SHP77 treated with DMSO at 0.1 percent for 48 hours (cell line): ENCODE results near the gene TRMO.

Experiments
- DNase-seq: peaks from one replicate; lab custom pipeline; 2025; lab: John Stamatoyannopoulos, UW

Gene TRMO

DNA sequence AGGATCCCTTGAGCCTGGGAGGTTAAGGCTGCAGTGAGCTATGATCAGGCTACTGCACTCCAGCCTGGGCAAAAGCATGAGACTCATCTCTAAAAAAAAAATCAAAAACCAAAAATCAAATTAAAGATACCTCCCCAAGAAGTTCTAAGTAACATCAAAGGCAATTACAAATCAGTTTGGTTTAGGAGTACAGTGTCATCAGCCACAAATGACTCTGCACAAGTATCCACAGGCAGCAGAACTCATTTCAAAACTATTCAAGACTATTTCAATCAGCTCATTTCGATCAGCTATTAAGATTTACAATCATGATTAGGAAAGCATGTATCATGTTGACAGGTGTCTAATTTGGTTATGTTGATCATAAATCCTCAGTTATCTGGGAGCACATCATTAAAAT lies 19.1 kb downstream of the TRMO start:
- DNase-seq: no peak

DNA sequence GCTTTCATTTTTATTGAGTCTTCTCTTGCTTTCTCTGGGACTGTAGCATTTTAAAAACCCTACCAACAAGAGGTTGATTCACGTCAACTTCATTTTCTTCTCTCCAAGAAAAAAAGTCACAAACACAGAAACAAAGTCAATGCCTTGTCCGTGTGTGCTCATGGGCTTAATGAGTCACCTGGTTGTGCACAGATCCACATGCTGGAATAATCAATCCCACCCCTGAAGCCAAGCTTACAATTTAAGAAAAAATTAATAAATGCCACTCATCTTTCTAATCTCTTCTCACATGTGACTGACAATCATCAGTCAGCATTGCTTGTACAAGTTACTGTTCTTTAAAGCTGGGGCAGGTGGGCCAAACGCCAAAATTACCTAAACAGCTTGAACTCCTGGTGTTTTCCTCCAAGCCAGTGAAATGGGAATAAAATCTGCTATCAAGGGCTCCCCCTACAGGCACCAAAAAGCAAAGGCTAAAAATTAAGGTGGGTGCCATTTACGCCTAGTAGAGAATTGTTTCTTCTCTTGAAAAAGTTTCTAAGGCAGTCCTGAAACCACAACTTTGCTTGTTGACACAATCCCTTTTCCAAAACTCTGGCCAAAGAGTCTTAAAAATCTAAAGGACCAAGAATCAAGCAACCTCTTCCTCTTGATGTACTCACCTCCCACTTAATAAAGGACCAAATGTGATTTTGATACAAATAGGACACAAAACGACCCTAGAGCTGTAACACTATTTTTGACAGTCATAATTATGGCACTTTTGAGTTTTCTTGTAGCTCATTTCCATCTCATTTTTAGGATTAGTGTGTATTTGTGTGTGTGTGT lies 21.3 kb downstream of the TRMO start:
- peak; percentile 13 for DNase-seq

- no peak for DNase-seq
Observed at GRCh38 chr9:97900103-97900737, 22.1 kb downstream of the TRMO start.

DNA sequence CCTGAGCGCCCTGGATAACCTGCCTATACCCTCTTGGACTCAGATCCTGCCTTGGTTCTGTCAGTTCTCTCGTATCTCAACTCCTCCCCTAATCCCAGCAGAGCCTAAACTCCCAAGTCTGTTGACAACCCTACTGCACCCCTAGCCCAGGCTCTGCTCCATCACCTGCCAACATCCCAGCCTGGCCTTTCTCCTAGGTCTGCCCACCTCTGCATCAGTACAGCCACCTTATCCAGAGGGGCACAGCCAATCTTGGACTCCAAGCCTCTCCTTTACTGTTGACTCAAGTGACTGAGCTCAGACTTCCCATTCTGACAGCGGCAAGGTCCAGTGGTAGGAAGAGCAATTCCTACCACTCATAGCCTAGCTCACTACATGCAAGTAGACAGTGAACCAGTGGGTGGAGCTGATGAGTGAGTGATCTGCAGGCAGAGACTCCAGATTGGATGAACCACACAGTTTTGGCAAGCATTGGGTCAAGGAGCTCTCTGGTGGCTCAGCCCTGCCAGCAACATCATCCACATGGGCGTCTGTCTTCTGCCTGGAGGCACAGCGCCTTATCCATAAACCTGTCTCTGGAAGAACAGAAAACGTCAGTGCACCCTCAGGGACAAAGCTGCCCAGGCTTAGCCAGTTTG lies 26.5 kb downstream of the TRMO start:
- DNase-seq: no peak

DNA sequence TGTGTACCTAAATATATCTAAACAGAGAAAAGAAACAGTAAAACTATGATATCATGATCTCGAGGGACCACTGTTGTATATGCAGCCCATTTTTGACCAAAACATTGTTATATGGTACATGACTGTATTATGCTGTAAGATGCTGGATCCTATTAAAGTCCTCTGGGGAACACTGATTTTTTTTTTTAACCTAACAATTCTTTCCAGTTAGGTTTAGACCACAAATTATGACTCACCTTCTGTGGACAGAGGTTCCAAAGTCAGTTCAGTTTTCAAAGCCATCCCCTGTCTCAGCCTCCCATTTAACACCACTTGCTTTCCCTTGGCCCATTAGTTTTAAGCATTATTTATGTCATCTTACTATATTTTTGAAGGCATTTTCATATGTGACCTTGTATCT lies 27.1 kb downstream of the TRMO start:
- no peak for DNase-seq

DNA sequence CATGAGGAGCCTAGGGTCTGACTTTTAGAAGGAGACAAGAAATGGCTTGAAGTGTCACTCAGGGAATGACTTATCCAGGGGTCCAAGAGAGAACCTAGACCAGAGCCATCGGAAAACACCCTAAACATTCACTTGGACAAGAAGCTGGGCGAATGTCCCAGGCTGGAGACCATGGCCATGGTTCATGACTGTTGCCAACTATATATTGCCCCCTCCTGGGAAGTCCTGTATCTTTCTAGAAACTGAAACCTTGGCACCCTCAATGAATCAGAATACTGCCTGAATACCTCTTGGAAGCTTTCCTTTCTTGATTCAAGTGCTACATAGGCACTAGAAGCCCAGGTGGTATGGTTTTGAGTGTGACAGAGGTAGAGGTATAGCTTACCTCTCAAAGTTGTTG lies 29.9 kb downstream of the TRMO start:
- no peak for DNase-seq

DNA sequence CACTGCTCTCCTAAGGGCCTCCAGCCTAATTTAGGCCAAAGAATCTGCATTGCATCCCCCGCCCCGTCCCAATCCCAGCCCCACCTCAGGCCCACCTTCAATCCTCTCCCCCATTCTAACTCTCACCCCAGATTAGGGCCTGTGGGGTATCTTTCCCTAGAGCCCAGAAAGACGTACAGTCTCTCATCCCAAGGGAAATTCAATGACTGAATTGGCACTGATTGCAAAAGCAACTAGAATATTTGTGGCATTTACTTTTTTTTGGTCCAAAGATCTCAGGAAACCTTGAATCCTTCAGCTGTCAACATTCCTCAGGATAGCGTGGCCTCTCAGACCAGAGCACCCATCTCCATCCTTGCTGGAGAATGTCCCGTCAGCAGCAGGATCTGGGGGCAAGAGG lies 30.6 kb downstream of the TRMO start:
- no peak for DNase-seq

DNA sequence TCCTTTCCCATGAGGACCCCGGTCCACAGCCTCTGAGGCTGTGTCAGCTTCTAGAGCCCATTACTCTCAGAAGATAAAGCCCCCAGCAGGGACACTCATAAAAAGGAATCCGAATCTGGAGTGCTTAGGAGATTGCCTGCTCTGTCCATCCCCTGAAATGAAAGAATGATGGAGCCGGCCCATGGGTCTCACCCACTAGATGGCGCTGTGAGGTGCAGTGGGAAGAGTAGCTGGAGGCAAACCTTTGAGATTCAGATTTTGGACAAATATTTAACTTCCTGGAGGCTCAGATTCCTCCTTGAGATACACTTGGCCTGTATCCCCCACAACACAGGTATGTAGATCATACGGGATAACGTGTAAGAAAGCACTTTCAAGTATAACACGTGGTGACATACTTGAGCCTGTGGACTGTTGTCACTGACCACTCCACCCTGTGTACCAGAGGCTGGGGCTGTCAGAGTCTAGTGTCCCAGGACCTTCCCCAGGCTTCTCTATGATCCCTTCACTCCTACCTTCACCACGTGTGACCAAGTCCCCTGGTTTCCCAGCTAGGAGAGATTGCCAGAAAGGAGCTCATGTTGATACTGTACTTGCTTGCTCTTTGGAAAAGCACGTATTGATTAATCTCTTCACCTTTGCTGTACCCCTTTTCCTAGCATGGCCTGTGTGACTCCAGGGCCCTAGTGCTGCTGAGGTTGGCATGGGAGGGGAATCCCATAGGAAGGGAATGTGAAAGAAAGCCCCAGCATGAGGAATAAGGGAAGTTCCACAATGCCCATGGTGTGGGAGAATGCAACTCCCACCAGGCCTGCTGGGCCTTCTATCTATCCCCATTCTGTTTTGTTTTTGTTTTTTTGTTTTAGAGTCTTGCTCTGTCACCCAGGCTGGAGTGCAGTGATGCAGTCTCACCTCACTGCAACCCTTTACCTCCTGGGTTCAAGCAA lies 32.1 kb downstream of the TRMO start:
- DNase-seq: no peak

DNA sequence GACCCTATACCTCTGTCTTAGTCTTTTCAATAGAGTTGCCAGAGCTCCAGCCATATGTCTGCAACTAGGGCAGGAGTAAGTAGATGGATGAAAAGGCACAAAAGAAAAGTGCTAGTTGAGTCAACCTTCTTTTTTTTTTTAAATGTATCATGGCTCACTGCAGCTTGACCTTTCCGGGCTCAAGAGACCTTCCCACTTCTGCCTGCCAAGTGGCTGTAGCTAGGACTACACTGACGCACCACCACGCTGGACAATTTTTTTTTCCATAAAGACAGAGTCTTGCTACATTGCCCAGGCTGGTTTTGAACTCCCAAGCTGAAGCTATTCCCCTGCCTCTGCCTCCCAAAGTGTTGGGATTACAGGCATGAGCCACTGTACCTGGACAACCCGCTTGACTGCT lies 42.0 kb downstream of the TRMO start:
- no peak for DNase-seq

DNA sequence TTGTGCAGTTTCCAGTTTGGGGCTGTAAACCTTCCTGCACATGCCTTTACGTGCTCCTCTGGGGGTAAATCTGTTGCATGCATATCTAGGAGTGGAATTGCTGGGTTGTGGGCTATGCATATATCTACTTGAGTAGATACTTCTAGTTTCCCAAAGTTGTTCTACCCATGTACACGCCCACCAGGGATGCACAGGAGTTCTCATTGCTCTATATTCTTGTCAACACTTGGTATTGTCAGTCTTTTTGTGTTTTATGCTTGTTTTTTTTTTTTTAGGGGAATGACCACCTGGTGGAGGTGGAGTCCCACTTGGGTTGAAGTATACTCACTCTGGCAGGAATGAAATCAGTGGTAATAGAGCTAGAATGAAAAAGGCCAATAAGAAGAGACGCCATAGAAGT lies 46.2 kb downstream of the TRMO start:
- DNase-seq: no peak

- no peak for DNase-seq
Observed at GRCh38 chr9:97875111-97875510, 47.2 kb downstream of the TRMO start.

DNA sequence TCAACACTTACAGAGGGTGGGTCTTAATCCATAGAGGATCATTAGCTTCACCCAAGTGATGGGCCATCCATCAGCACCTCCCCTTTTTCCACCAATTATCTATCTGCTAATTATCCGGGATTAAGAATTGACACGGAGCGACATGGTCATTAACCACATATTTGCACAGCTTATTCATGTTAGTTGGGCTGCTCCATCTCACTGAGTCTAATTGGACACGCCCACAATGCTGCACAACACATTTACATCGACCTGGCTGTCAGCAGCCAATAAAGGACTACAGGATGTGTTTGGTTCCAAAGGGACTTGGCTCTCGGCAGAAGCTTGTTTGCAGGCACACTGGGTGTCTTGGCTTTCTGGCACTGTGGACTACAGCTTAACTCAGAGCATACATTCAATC lies 47.7 kb downstream of the TRMO start:
- no peak for DNase-seq

DNA sequence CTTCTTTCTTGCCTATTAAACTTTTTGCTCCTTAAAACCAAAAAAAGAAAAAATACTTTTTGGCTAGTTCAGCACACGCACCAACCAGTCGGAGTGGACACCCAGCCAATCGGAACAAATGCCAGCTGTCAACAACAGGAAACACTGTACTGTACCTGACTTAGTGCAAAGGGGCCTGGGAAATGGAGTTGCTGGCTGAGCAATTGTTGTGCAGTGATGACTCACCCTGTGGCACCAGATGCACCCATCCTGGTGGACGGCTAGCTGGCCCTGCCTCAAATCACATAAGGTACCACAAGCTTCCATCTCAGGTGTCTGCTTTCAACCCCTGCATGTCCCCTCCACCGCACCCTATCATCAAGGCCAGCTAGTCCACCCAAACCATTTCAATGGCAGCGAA lies 48.4 kb downstream of the TRMO start:
- DNase-seq: no peak

- no peak for DNase-seq
Observed at GRCh38 chr9:97873425-97873824, 48.9 kb downstream of the TRMO start.

DNA sequence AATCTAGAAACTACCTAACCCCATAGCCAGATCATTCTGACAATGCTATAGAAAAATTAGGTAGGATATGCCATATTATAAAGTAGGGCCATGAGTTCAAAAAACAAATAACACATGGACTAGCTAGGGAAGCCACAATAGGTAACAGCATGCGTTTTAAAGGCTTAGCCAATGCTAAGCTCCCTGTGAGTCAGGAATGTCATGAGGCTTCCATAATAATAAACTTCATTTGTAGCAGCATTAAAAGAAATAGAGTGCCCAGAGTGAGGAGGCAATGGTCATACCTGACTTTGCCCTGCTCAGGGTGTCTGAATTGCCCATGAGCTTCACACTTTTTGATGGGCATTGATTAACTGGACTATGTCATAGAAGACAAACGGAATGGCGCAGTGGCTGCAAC lies 53.4 kb downstream of the TRMO start:
- no peak for DNase-seq

DNA sequence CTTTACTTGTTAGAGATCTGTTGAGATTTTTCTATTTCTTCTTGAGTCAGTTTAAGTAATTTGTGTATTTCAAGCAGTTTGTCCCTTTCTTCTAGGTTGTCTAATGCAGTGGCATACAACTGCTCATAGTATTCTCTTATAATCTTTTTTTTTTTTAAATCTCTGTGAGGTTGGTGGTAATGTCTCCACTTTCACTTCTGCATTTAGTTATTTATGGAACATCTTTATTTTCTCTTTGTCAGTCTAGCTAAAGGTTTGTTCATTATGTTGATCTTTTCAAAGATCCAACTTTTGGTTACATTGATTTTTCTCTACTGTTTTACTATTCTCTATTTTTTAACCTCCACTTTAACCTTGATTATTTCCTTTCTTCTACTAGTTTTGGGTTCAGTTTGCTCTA lies 55.5 kb downstream of the TRMO start:
- no peak for DNase-seq

DNA sequence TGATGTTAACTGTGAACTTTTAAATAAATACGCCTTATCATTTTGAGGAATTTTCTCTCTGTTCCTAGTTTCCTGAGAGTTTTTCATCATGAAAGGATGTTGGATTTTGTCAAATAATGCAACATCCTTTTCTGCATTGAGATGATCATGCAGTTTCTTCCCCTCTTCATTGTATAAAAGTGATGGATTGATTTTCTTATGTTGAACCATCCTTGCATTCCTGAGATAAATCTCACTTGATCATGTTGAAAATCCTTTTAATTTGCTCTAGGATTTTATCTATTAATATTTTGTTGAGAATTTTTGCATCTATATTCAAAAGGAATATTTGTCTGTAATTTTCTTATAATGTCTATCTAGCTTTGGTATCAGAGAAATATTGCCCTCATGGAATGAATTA lies 56.0 kb downstream of the TRMO start:
- DNase-seq: no peak

GRCh38 chr9:97864396-97864795 lies 57.9 kb downstream of the TRMO start:
- no peak for DNase-seq

GRCh38 chr9:97863314-97863713 lies 59.0 kb downstream of the TRMO start:
- DNase-seq: no peak

GRCh38 chr9:97861148-97861475 lies 61.2 kb downstream of the TRMO start:
- DNase-seq: no peak

DNA sequence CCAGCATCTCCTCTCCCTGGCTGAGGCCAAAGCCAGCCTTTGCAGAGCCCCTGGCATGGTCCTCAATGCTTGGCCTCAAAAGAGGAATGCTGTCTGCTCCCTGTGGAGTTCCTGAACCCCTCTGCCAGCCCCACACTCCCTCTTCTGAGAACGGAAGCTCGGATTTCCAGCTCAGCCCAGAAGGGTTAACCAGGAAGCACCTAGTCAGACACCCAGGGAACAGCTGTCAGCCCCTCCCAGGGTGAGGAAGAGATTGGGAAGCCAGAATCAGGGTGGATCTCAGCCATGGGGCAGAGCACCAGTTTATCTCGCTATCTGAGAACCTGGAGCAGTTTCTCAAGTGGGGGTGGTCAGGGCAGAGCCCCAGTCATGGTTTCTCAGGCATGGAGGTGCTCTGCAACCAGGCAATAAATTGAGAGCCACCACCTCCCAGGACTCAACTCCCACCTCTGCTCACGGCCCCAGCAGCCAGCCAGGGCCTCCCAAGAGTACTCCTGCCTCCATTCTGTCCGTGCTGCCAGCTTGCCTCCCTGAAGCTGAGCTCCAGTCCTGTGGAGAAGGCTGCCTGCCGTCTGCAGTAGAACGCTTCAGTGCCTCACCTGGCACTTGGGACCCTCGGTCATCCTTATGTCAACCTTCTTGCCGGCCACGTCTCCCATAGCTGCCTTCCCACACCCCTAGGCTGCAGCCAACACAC lies 61.7 kb downstream of the TRMO start:
- DNase-seq: no peak

DNA sequence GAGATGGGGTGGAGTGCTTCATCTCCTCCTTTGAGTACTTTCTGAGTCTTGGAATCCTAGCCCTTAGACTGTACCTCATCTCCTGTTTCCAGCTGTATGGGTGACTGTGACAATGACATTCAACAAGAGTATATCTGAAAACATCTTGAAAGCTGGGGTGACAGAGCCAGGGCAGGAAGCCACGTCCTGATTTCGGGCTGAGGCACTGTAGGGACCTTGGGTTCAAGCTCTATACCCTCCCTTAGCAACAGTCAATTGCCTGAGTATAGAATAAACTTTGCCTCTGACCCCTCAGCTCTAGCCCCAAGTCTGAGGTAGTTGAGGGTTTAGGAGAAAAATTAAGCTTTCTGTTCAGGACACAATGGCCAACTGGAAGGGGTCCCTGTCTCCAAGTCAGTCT lies 63.0 kb downstream of the TRMO start:
- no peak for DNase-seq
